IMR-90 (cell line): Measurements from ENCODE around the gene PRODH. TPM values are rescaled to one million over a fixed set of nuclear protein-coding genes. Genes with fewer than 3 reads are reported as not detected.
"Not testable (repeated sequence)": the region's sequence is repeated elsewhere in the genome, so short reads cannot be mapped to it uniquely, and the experiment has no call there.

Experiments used
- ATAC-seq: fragments of 200-7000 bp; cut with Tn5 transposase; 2 replicates; pipeline ENCODE4 v1.9.1; 2020; ENCODE audit warnings: low read depth, mild to moderate bottlenecking, moderate library complexity
- BruUV-seq: library from RNA; stranded (reverse); fragments of 400-500 nt; replicated peaks from 2 replicates; lab custom pipeline; 2021; lab: Mats Ljungman, UMichigan
- CTCF ChIA-PET: fragments of 300-600 bp; formaldehyde crosslinking; extraction: SDS; loops from one replicate; lab custom pipeline; 2021; ENCODE audit warnings: antibody characterized with exemption; lab: Yijun Ruan, JAX
- POLR2A ChIA-PET: fragments of 300-600 bp; sonication (Branson Sonifier 250); formaldehyde crosslinking; loops from one replicate; lab custom pipeline; 2022; ENCODE audit warnings: antibody characterized with exemption; ENCODE audit not compliant: unreplicated experiment; lab: Charles Lee
- DNase-seq: peaks from one replicate; pipeline ENCODE4 v3.0.0; 2013
- H2AFZ ChIP-seq: replicated peaks from 2 replicates; pipeline ENCODE3; 2013; ENCODE audit warnings: low read length, mild to moderate bottlenecking; ENCODE audit not compliant: poor library complexity
- H2AK5ac ChIP-seq: 2 replicates; pipeline ENCODE4 v1.6.1; 2013; ENCODE audit warnings: low read depth, low read length, inconsistent platforms
- H2AK9ac ChIP-seq: replicated peaks from 2 replicates; pipeline ENCODE3; 2013; ENCODE audit warnings: mild to moderate bottlenecking, low read depth, low read length, moderate library complexity; ENCODE audit not compliant: poor library complexity
- H2BK120ac ChIP-seq: 2 replicates; pipeline ENCODE4 v1.6.1; 2013; ENCODE audit warnings: low read depth, low read length, inconsistent platforms
- H2BK15ac ChIP-seq: 3 replicates; pipeline ENCODE4 v1.6.1; 2013; ENCODE audit warnings: low read depth, low read length, inconsistent platforms
- H2BK20ac ChIP-seq: 2 replicates; pipeline ENCODE4 v1.6.1; 2013; ENCODE audit warnings: low read depth, mild to moderate bottlenecking, inconsistent platforms, low read length, moderate library complexity
- H2BK5ac ChIP-seq: 2 replicates; pipeline ENCODE4 v1.6.1; 2013; ENCODE audit warnings: mild to moderate bottlenecking, low read depth, low read length, inconsistent platforms; ENCODE audit not compliant: poor library complexity, severe bottlenecking
- H3K14ac ChIP-seq: replicated peaks from 2 replicates; pipeline ENCODE4 v1.6.1; 2013; ENCODE audit warnings: low read depth, low read length, inconsistent platforms
- H3K18ac ChIP-seq: 2 replicates; pipeline ENCODE4 v1.6.1; 2013; ENCODE audit warnings: low read depth, low read length, control low read depth
- H3K23ac ChIP-seq: 2 replicates; pipeline ENCODE4 v1.6.1; 2013; ENCODE audit warnings: low read depth, low read length, inconsistent platforms
- H3K27ac ChIP-seq: 2 replicates; pipeline ENCODE4 v1.5.1; 2013; ENCODE audit warnings: mild to moderate bottlenecking, control low read depth, low read length; ENCODE audit not compliant: insufficient read depth
- H3K27me3 ChIP-seq: 2 replicates; pipeline ENCODE4 v1.6.1; 2013; ENCODE audit warnings: low read length; ENCODE audit not compliant: control insufficient read depth, insufficient read depth
- H3K36me3 ChIP-seq: 2 replicates; pipeline ENCODE4 v1.6.1; 2013; ENCODE audit warnings: low read length, mixed read lengths; ENCODE audit not compliant: control insufficient read depth, insufficient read depth
- H3K4ac ChIP-seq: 2 replicates; pipeline ENCODE4 v1.6.1; 2013; ENCODE audit warnings: low read depth, low read length, inconsistent platforms
- H3K4me1 ChIP-seq: 2 replicates; pipeline ENCODE4 v1.6.1; 2013; ENCODE audit warnings: low read length, mixed read lengths; ENCODE audit not compliant: control insufficient read depth, insufficient read depth
- H3K4me2 ChIP-seq: 2 replicates; pipeline ENCODE4 v1.6.1; 2013; ENCODE audit warnings: low read depth, mild to moderate bottlenecking, control low read depth, low read length, moderate library complexity
- H3K4me3 ChIP-seq: 2 replicates; pipeline ENCODE4 v1.5.1; 2013; ENCODE audit warnings: low read depth, mild to moderate bottlenecking, control low read depth, low read length, moderate library complexity; ENCODE audit not compliant: insufficient read depth
- H3K56ac ChIP-seq: 2 replicates; pipeline ENCODE4 v1.6.1; 2013; ENCODE audit warnings: low read length, inconsistent platforms; ENCODE audit not compliant: insufficient read depth; ENCODE audit errors: extremely low read depth
- H3K79me1 ChIP-seq, 2 experiments: 2 replicates each; pipeline ENCODE4 v1.6.1; 2013; ENCODE audit warnings: low read length in 2 of 2, inconsistent platforms in 1 of 2, low read depth in 1 of 2
- H3K9ac ChIP-seq: 2 replicates; pipeline ENCODE4 v1.6.1; 2013; ENCODE audit warnings: low read depth, low read length, control low read depth
- H3K9me1 ChIP-seq: 2 replicates; pipeline ENCODE4 v1.6.1; 2013; ENCODE audit warnings: low read length, inconsistent platforms; ENCODE audit not compliant: insufficient read depth
- H3K9me3 ChIP-seq: 2 replicates; pipeline ENCODE4 v1.6.1; 2013; ENCODE audit warnings: low read length; ENCODE audit not compliant: control insufficient read depth, insufficient read depth
- H4K20me1 ChIP-seq: 2 replicates; pipeline ENCODE4 v1.6.1; 2013; ENCODE audit warnings: low read length, inconsistent platforms; ENCODE audit not compliant: insufficient read depth
- H4K5ac ChIP-seq: 2 replicates; pipeline ENCODE4 v1.6.1; 2013; ENCODE audit warnings: mild to moderate bottlenecking, low read depth, low read length, control low read depth
- H4K8ac ChIP-seq, 2 experiments: 2 replicates each; pipeline ENCODE4 v1.6.1; 2013; ENCODE audit warnings: low read depth in 2 of 2, low read length in 2 of 2, control low read depth in 1 of 2, inconsistent platforms in 1 of 2
- H4K91ac ChIP-seq: 2 replicates; pipeline ENCODE4 v1.6.1; 2013; ENCODE audit warnings: low read depth, low read length, inconsistent platforms; ENCODE audit not compliant: insufficient read depth
- WGBS, 2 experiments: methylation state at CpG; one replicate each; pipeline versions ENCODE4 v1.1.5 to v1.1.7; 2013; ENCODE audit warnings: missing lambda C conversion rate in 2 of 2; ENCODE audit not compliant: insufficient read length in 1 of 2; ENCODE audit errors: extremely low coverage in 2 of 2; 5-methylcytosine and 5-hydroxymethylcytosine counted together
- dilution Hi-C: fragments of 300-500 bp; cut with HindIII; formaldehyde crosslinking; loops from one replicate; pipeline ENCODE4 v1.14.3; 2018; ENCODE audit warnings: low sequenced_read_pairs; ENCODE audit not compliant: unreplicated experiment
- in situ Hi-C: fragments of 300-500 bp; cut with MboI; formaldehyde crosslinking; loops from 3 replicates; pipeline ENCODE4 v1.14.3; 2019; ENCODE audit warnings: low sequenced_read_pairs, inconsistent platforms, mixed read lengths
- intact Hi-C: fragments of 100-400 bp; cut with micrococcal nuclease; formaldehyde crosslinking; loops from 2 replicates; pipeline ENCODE4 v1.10.0; 2022
- polyA plus RNA-seq, 3 experiments: library from polyadenylated mRNA; depleted of rRNA; stranded (reverse); fragments of >200 nt; gene quantifications; 2 replicates each; pipeline ENCODE4 v1.2.3, GENCODE V29; 2012; ENCODE audit warnings: low replicate concordance in 1 of 3
- total RNA-seq: library from RNA; depleted of rRNA; stranded (reverse); fragments of >200 nt; gene quantifications from 2 replicates; pipeline ENCODE4 v1.2.3, GENCODE V29; 2012

PRODH gene
- total and polyA plus RNA-seq, 2 of the 4 experiments (the other 2 are of a cell fraction) = 0.02 TPM; not detected in 1

DNA sequence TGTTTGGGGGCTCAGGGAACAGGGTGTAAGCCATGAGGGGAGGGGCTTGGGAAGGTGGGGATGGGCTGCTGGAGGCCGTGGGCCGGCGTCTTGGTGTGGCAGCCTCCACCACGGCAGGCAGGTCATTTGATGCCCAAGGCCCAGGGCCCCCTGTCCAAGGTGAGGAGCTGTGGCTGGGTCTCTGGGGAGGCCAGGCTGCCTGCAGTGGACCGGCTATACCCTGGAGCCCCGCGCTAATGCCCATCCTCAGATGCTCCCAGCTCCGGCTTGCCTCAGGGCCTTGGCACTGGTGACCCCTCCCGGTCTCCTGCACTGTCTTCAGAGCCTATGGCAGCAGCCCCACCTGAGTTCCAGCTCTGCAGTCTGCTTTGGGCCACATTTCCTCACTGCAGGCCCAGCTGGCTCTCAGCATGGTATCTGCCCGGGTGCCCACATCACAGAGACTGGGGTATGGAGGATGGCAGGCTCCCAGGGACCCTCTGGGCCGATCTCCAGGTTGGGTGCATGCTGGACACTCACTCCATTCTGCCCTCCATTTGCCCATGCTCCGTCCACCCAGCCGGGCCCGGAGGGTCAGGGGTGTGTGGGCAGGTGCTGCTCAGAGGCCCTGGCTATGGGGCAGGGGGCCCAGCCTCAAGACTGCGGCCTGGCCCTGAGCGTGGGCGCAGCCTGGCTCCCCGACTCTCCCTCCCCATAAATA is 21.7 kb upstream of the PRODH start:
- H2BK120ac ChIP-seq, H3K4me2 ChIP-seq, H3K4ac ChIP-seq, CTCF ChIA-PET, POLR2A ChIA-PET, H3K4me1 ChIP-seq, H2AFZ ChIP-seq, H3K4me3 ChIP-seq, H3K18ac ChIP-seq, H4K5ac ChIP-seq, H3K9me1 ChIP-seq, H3K9ac ChIP-seq, H3K9me3 ChIP-seq, H3K36me3 ChIP-seq, H3K23ac ChIP-seq, H4K20me1 ChIP-seq, H3K14ac ChIP-seq, H2BK20ac ChIP-seq, H3K56ac ChIP-seq, H2BK5ac ChIP-seq, ATAC-seq, H2AK5ac ChIP-seq, DNase-seq, dilution Hi-C loops, BruUV-seq, H2BK15ac ChIP-seq, H4K8ac ChIP-seq, H4K91ac ChIP-seq, H2AK9ac ChIP-seq, H3K79me1 ChIP-seq, intact Hi-C loops, H3K27me3 ChIP-seq, H3K27ac ChIP-seq: not testable (repeated sequence)
- WGBS, 2 experiments = 85% methylated on average over 4 of the region's 18 CpGs; no CpG with 5 or more reads in 1 of the 2 experiments
- in situ Hi-C loops = loop anchor here (25.0 kb wide), 1 partner anchor 405 kb away; no protein-coding TSS in a partner anchor

DNA sequence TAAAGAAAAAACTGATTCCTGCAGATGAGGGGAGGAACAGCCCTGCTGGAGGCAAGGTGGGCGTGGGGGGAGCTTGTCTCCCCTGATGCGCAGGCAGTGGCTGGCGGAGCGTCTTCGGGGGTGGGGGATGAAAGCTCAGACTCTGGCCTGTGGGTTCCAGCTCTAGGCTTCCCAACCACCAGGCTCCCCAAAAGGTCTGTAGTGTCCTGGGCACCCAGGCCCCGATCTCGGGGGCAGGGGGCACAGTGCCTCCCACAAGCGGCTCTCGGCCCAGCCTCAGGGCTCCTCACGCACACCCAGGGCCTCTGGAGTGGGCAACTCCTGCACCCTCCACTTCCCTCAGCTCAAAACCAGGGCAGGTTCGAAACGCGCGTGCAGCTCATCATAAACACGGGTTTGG is 20.9 kb upstream of the PRODH start:
- H3K9ac ChIP-seq, POLR2A ChIA-PET, H3K4me2 ChIP-seq, H2AK5ac ChIP-seq, H3K4me1 ChIP-seq, H3K18ac ChIP-seq, H3K9me1 ChIP-seq, BruUV-seq, H4K5ac ChIP-seq, H4K20me1 ChIP-seq, CTCF ChIA-PET, H3K23ac ChIP-seq, H3K56ac ChIP-seq, H3K36me3 ChIP-seq, H2BK20ac ChIP-seq, H3K27ac ChIP-seq, H3K4ac ChIP-seq, H2BK5ac ChIP-seq, dilution Hi-C loops, intact Hi-C loops, H3K79me1 ChIP-seq, H2BK15ac ChIP-seq, H2AK9ac ChIP-seq, H3K14ac ChIP-seq, H3K4me3 ChIP-seq, H2BK120ac ChIP-seq, H4K91ac ChIP-seq, H4K8ac ChIP-seq, ATAC-seq, H3K9me3 ChIP-seq, DNase-seq, H2AFZ ChIP-seq, H3K27me3 ChIP-seq: not testable (repeated sequence)
- in situ Hi-C loops = loop anchor here (25.0 kb wide), 1 partner anchor 405 kb away; no protein-coding TSS in a partner anchor
- WGBS, 2 experiments = 34% methylated on average over 4 of the region's 15 CpGs; no CpG with 5 or more reads in 1 of the 2 experiments
